Skeletal muscle tissue (tissue), 4 donors: ENCODE results near the gene MMP17. TPM values are rescaled to one million over a fixed set of nuclear protein-coding genes. Genes with fewer than 3 reads are reported as not detected.
"Not testable (repeated sequence)": the region's sequence is repeated elsewhere in the genome, so short reads cannot be mapped to it uniquely, and the experiment has no call there.

ENCODE experiments used
- H3K27ac ChIP-seq: one replicate; pipeline ENCODE4 v1.7.0; 2013; ENCODE audit warnings: mild to moderate bottlenecking, low read depth, low read length, inconsistent platforms
- H3K27me3 ChIP-seq, 3 donors: one replicate each; pipeline ENCODE4 v1.7.0; 2013; ENCODE audit warnings: low read length in 3 of 3; ENCODE audit not compliant: control insufficient read depth in 3 of 3, insufficient read depth in 3 of 3
- H3K36me3 ChIP-seq, 3 donors: one replicate each; pipeline ENCODE4 v1.7.0; 2013; ENCODE audit warnings: low read length in 3 of 3; ENCODE audit not compliant: control insufficient read depth in 3 of 3, insufficient read depth in 3 of 3
- H3K4me1 ChIP-seq, 3 donors: one replicate each; pipeline ENCODE4 v1.7.0; 2013; ENCODE audit warnings: low read length in 3 of 3, mild to moderate bottlenecking in 3 of 3; ENCODE audit not compliant: control insufficient read depth in 3 of 3, insufficient read depth in 3 of 3
- H3K4me3 ChIP-seq, 3 donors: one replicate each; pipeline ENCODE4 v1.7.0; 2013; ENCODE audit warnings: low read length in 3 of 3
- H3K9ac ChIP-seq, 3 donors: one replicate each; pipeline ENCODE4 v1.7.0; 2013; ENCODE audit warnings: low read length in 3 of 3, mild to moderate bottlenecking in 3 of 3, moderate library complexity in 2 of 3, low read depth in 1 of 3
- H3K9me3 ChIP-seq, 3 donors: one replicate each; pipeline ENCODE4 v1.7.0; 2013; ENCODE audit warnings: low read length in 3 of 3; ENCODE audit not compliant: control insufficient read depth in 3 of 3
- total RNA-seq: library from RNA; depleted of rRNA; stranded (reverse); fragments of >200 nt; gene quantifications from one replicate; pipeline ENCODE4 v1.2.3, GENCODE V29; 2014
- donor health status: Osteomylitis.

Gene MMP17
- total RNA-seq, 1 donor from 2014 or later, result 6.3 TPM

- not testable (repeated sequence) for H3K9ac ChIP-seq, H3K27ac ChIP-seq, H3K4me3 ChIP-seq, H3K27me3 ChIP-seq, H3K36me3 ChIP-seq, H3K4me1 ChIP-seq, H3K9me3 ChIP-seq
These were observed 46.8 kb downstream of the MMP17 start for GRCh38 chr12:131874972-131875371.

DNA sequence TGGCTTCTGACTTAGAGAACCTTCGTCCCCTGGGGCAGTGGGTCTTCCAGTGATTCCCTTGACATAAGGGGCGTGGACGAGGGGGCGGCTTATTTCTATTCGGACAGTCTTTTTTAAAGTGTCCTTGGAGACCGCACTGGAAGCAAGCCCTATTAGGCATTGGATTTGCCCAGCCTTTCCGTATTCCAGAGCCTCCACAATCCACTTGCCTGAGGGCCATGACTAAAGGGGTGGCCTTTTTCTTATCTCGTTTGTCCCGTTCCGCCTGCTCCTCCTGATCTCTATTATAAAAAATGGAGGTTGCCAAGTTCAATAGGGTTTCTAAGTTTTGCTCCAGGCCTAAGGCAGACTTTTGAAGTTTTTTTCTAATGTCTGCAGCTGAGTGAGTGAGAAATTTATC is 49.0 kb downstream of the MMP17 start:
- not testable (repeated sequence) for H3K9me3 ChIP-seq, H3K36me3 ChIP-seq, H3K9ac ChIP-seq, H3K4me1 ChIP-seq, H3K27ac ChIP-seq, H3K4me3 ChIP-seq, H3K27me3 ChIP-seq

GRCh38 chr12:131878436-131878835 is 50.2 kb downstream of the MMP17 start:
- not testable (repeated sequence) for H3K27me3 ChIP-seq, H3K4me3 ChIP-seq

GRCh38 chr12:131882804-131883520 is 54.8 kb downstream of the MMP17 start:
- H3K27ac ChIP-seq, result no peak overlapping the region
- no peaks in the 10 kb centered on the region for H3K27me3 ChIP-seq
- H3K9ac ChIP-seq, result no peak overlapping the region
- no peaks in the 10 kb centered on the region for H3K4me1 ChIP-seq
- no peak overlapping the region for H3K4me3 ChIP-seq
- no peaks in the 10 kb centered on the region for H3K9me3 ChIP-seq
- H3K36me3 ChIP-seq, result no peaks in the 10 kb centered on the region

More at GRCh38 chr12:131878436-131878835, 50.2 kb downstream of the MMP17 start:
- not testable (repeated sequence) for H3K27ac ChIP-seq, H3K4me1 ChIP-seq, H3K36me3 ChIP-seq, H3K9me3 ChIP-seq, H3K9ac ChIP-seq

- Histone ChIP-seq H3K4me1 (no peaks in the 10 kb centered on the region), H3K9me3 (no peaks in the 10 kb centered on the region), H3K27me3 (no peaks in the 10 kb centered on the region), H3K27ac (no peak overlapping the region), H3K9ac (no peak overlapping the region), H3K4me3 (no peak overlapping the region), H3K36me3 (no peaks in the 10 kb centered on the region)
These were observed 55.3 kb downstream of the MMP17 start for GRCh38 chr12:131883521-131883900.

DNA sequence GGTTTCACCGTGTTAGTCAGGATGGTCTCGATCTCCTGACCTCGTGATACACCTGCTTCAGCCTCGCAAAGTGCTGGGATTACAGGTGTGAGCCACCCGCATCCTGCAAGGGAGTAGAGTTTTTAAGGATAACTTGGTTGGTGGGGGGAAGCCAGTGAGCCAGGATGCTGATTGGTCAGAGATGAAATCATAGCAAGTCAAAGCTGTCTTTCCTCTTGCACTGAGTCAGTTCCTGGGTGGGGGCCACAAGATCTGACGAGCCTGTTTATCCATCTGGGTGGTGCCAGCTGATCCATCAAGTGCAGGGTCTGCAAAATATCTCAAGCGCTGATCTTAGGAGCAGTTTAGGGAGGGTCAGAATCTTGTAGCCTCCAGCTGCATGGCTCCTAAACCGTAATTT is 56.9 kb downstream of the MMP17 start:
- H3K27me3 ChIP-seq, H3K36me3 ChIP-seq, H3K27ac ChIP-seq, H3K9ac ChIP-seq, H3K4me1 ChIP-seq, H3K9me3 ChIP-seq, H3K4me3 ChIP-seq: not testable (repeated sequence)

GRCh38 chr12:131885543-131886057 is 57.4 kb downstream of the MMP17 start:
- Histone ChIP-seq H3K4me1 (no peaks in the 10 kb centered on the region), H3K27me3 (no peaks in the 10 kb centered on the region), H3K9ac (no peak overlapping the region)

GRCh38 chr12:131891722-131892121 is 63.5 kb downstream of the MMP17 start:
- H3K9me3 ChIP-seq, H3K27ac ChIP-seq, H3K36me3 ChIP-seq, H3K4me3 ChIP-seq, H3K9ac ChIP-seq, H3K27me3 ChIP-seq: not testable (repeated sequence)
- H3K4me1 ChIP-seq, result peaks cover 9 to 14% (median 11%) of the 10 kb centered on the region in 3 donors

More at GRCh38 chr12:131885543-131886057, 57.4 kb downstream of the MMP17 start:
- no peak overlapping the region for H3K27ac ChIP-seq
- H3K4me3 ChIP-seq, result no peak overlapping the region
- no peaks in the 10 kb centered on the region for H3K9me3 ChIP-seq
- H3K36me3 ChIP-seq, result no peaks in the 10 kb centered on the region

DNA sequence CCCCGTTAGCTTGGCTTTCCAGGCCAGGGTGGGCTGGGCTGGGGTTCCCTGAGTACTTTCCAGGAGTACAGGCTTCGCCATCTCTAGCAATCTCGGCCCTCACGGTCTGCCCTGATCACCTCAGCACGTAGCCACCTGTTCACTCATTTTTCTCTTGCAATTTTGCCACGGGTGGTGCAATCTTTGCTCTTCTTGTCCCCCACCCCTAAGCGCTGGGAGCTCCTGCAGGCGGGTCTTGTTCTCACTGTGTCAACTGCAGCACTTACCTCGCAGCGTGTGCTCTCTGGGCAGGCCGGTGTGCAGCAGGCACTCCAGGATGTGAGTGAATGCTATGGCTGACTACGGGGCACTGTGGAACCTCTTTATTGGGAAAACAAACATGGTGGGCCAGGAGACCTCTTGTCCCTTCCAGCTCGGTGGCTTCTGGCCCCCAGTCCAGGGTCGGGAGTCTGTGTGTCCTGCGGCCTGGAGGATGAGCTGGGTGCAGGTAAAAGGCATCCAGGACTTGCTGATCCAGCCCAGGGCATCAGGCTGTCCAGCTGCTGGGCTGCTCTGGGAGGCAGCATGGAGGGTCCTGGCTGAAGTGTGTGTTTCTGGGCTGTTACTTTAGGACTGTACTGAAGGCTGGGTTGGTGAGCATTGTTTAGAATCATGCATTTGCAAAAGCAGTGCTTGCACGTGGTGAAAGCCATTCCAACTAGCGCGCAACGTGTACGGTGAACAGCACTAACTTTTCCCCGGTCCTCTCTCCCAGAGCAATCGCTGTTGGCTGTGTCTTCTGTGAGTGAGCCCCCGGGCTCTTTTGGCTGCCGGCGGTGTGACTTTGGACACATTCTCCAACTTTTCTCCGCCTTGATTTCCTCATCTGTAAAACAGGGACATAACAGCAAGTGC is 64.8 kb downstream of the MMP17 start:
- H3K4me3 ChIP-seq, result no peak overlapping the region
- peaks cover 3 to 4% (median 3%) of the 10 kb centered on the region in 3 donors for H3K36me3 ChIP-seq
- peaks cover 21 to 26% (median 24%) of the 10 kb centered on the region in 3 donors for H3K4me1 ChIP-seq
- no peak overlapping the region for H3K9ac ChIP-seq
- no peaks in the 10 kb centered on the region for H3K9me3 ChIP-seq
- H3K27ac ChIP-seq, result no peak overlapping the region
- no peaks in the 10 kb centered on the region for H3K27me3 ChIP-seq
